Stimulated activated CD4-positive, alpha-beta T cell treated with anti-CD3 and anti-CD28 coated beads, Interleukin-2, amount 100 ng/mL, for 48 hours (primary cell): Measurements from ENCODE around the gene CENPO.

Source experiments
- DNase-seq, 2 donors: peaks; one replicate each; pipeline ENCODE4 v3.0.0-alpha.2; 2020

Gene CENPO

DNA sequence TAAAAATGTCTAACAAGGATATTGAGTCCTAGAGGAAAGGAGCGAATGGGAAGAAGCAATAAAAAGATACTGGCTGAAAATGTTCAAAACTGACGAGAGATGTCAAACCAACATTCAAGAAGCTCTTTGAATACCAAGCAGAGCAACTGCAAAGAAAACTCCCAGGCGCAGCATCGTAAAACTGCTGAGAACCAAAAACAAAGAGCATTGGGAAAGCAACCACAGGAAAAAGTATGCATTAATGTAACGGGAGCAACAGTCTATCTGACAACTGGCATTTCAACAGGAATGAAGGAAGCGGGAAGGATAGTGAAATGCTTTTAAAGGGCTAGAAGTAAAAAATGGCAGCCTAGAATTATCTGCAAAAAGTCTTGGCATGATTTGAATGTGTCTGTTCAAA, 73.7 kb downstream of the CENPO start:
- no peak for DNase-seq

DNA sequence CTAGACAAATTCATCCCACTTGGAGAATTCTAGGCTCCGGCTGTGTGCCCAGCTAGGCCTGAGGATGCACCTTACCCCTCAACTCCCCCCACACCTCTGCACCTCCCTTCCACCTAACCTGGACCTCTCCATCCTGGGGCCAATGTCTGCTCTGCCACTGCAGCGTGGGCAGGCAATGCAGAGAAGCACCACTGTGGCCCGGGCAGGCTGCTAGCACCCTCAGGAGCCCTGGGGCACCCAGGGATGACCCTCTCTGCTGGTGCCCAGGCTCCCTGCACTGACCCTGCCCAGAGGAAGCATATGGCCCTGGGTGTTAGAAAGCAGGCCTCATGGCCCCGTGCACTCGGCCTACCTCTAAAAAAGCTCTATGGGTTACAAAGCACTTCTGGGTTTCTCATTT, 77.2 kb downstream of the CENPO start:
- no peak for DNase-seq

DNA sequence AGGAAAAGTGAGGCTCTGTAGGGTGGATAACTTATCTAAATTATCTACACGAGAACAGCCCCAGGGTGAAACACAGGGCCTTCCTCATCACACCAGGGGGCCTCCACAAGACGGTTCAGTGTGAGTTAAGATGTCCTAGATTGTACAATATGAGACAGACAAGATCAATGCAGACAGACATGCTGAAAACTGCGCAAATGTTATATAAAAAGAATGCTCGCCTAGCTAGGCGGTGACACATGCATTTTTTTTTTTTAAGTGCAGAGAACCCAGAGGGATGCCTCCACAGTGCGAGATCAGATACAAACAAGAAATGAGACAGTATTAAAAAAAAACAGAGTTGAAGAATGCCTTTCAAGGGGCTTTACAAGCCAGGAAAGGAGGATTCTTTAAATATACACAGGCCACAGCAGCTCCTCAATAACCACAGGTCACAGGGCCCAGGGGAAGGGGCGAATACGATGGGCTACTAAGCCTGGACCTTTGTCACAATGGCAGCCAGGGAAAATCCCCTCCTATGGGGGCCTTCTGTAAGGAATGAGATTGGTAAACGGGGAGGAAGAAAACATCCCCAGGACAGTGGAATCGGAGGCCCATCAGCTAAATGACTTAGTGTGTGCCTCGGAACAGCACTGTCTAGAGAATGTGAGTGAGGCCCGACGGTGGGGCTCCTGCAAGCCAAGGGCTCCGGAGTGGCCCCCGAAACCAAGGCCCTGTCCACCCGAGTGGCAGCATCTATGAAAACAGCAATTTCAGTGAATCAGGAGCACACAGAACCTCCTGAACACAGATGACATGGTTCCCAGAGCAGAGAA, 77.9 kb downstream of the CENPO start:
- no peak for DNase-seq

DNA sequence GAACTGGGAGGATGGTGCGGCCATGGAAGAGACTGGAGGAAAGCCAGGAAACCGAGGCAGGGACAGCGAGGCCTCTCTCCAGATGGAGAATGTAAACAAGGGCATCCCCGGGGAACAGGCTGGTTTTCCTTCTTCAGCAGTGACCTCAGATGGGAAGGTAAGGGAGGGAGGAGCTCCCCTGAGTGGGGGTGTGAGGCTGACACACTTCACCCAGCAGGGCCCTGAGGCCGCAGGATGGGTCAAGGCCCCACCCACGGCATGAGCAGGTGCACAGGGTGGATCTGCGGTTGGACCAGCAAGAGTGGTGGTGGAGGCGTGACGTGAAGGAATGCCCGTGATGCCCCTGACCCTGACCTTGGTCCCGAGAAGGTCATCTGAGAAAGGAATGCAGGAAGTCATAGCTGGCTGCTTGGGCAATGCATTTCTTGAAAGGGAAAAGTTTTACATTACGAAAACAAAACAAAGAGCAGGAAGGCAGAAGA, 78.7 kb downstream of the CENPO start:
- DNase-seq, result no peak
